NK-92 (cell line): ENCODE data around the gene PTPN22.

Experiments
- DNase-seq: peaks from one replicate; lab custom pipeline; 2025; ENCODE audit not compliant: unreplicated experiment; lab: John Stamatoyannopoulos, UW

The PTPN22 gene

GRCh38 chr1:113804421-113805255 is 66.9 kb downstream of the PTPN22 start:
- DNase-seq, result no peak

GRCh38 chr1:113802367-113803007 is 69.0 kb downstream of the PTPN22 start:
- DNase-seq, result no peak

GRCh38 chr1:113800487-113800886 is 71.0 kb downstream of the PTPN22 start:
- no peak for DNase-seq

GRCh38 chr1:113797472-113797871 is 74.0 kb downstream of the PTPN22 start:
- DNase-seq, result no peak

DNA sequence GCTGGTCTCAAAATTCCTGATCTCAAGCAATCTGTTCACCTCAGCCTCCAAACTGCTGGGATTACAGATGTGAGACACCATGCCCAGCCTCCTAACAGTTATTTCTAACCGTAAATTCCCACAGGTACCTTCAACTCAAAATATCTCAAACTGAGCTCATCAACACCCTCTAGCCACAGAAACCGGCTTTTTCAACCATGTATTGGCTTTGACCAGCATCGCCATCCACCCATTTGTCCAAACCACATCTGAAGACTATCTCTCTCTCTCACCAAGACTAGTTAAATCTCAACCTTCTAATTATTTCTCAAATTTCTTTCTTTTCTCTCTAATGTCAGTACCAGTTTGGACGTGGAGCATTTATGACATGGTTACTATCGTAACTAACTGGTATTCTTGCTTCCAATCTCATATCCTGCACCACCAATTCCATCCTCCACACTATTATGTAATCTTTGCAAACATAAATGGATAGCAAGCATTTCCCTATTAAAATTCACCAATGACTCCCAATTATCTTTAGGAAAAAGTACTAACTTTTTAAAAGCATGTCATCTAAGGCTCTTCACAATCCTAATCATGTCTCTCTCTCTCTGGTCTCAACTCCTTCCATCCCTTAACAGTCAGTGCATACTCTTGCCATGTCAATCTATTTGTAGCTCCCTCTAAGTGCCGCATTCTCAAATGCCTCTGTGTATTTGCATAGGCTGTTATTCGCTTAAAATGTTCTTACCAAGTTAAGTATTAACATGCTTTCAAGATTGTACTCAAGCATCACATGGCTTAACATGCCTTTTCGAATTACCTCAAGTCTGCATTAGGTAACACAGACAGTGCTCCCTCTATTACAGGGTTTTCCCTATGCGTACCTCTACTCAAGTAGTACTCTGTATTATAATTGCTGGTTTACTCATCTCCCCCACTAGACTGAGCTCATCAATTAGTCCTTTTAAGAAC is 77.4 kb downstream of the PTPN22 start:
- DNase-seq, result no peak

DNA sequence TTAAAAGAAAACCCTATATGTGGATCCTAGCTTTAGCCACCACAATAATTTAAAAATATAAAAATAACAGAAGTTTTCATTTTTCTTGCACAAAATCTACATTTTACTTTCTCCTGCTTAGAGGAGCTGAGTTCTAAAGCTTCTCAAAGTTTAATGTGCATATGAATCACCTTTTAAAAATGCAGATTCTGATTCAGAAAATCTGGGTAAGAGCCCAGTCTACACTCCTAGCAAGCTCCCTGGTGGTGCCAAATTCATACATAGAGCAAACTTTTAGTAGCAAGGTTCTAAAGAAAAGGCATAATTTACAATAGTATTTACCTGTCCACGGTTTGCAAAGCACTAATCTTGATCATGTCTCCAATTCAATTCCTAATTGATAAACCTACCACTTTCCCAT is 78.5 kb downstream of the PTPN22 start:
- DNase-seq, result no peak

GRCh38 chr1:113792471-113792870 is 79.0 kb downstream of the PTPN22 start:
- no peak for DNase-seq

DNA sequence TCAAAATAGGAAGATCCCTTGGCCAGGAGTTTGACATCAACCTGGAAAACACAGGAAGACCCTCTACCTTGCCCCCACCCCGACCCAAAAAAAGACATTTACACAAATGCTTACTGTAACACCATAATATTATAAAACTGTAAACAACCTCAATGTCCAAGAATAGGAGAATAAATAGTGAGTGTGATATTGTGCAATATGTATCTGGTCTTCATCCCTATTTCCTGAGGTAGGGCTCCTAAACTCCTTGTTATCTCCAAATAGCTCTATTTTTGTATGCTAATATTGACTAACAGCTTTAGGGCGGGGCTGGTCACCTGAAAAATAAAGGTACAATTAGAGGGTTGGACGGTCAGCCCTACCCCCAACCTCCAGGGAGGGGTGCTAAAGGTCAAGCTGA is 82.7 kb downstream of the PTPN22 start:
- no peak for DNase-seq

DNA sequence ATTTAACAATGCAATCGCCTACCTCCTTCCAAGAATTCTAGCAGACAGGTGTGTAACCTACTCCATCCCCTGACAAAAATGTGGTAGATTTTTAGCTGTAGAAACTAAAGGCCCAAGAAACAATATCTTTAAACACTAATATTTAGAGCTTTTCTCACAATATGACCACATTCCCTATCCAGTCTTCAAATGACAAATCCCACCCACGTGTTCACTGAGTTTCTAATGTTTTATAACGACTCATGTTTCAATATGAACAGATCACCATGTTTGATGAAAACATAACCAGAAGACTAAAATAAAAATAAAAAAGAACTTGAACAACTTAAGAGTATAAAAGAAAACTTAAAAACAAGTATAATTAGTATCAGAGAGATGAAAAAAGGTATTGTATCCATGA is 83.8 kb downstream of the PTPN22 start:
- DNase-seq, result no peak

- no peak for DNase-seq
These were observed 85.4 kb downstream of the PTPN22 start for GRCh38 chr1:113786069-113786468.

GRCh38 chr1:113784104-113784779 is 87.3 kb downstream of the PTPN22 start:
- no peak for DNase-seq

DNA sequence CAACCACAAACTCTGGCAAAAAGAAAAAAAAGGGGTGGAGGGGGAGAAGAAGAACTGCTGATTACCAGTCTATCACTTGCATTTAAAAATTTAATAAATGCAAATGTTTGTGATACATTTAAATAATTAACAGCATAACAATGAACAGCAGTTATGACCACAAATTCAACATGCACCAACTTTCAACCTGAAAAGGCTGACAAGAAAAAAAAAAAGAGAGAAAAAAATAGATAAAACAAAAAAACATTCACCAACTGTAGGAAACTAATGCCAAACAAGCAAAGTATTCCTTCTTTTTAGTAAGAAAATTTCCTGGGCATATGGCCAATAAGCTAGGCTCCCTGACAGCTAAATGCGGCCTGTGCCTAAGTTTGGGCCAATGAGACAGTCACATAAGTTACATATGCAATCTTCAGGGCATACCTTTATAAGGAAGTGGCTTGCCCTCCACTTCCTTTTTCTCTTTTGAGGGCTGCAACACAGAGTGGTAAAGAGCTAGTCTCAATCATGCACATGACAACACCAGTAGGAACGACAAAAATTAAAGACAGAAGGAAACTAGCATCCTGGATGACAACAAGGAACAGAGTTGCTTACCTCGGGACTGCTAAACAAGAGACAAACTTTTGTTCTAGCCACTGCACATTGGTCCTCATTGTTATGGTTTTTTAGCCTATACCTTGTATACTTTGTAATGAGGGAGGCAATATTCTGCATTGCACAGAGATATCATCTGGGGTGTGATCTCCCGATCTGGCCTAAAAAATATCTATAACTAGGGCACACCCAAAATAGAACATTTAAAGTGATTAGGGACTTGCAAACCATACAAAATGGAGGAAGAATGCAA is 88.0 kb downstream of the PTPN22 start:
- no peak for DNase-seq

- DNase-seq, result no peak
These were observed 89.1 kb downstream of the PTPN22 start for GRCh38 chr1:113782406-113782805.

DNA sequence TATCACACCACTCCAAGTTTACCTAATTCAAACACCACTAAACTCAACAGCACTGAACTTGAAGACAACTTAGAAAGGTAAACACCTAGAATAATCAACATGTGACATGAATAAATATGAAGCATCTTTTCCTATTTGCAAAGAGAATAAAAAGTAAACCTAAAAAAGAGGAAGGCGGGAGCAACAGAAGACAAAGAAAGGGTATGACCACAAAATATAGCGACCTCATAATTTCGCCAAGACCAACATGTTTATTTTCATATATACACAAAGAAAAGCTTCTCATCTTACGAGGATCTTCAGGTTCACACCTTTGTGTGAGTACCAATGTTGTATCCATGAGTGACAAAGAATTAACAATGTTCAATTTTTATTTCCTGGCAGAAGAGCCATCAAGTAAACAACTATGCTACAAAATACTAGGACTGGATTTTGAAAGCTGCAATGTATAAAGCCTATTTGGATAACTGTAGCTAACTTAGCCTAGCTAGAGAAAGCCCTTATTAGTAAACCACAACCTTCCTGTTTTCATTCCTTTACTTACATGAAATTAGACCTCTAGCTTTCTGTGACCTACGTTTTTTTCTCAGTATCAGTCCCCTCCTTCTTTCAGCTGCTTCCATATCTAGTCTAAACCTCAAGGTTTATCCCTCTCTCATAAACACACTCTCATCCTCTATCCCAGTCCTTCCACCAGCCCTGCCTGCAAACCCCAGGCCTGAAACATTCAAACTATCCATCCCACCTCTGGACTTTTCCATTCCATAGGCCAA is 91.0 kb downstream of the PTPN22 start:
- no peak for DNase-seq

- DNase-seq, result no peak
These were observed 92.0 kb downstream of the PTPN22 start for GRCh38 chr1:113779542-113779941.

- DNase-seq, result no peak
These were observed 94.0 kb downstream of the PTPN22 start for GRCh38 chr1:113777561-113777960.

DNA sequence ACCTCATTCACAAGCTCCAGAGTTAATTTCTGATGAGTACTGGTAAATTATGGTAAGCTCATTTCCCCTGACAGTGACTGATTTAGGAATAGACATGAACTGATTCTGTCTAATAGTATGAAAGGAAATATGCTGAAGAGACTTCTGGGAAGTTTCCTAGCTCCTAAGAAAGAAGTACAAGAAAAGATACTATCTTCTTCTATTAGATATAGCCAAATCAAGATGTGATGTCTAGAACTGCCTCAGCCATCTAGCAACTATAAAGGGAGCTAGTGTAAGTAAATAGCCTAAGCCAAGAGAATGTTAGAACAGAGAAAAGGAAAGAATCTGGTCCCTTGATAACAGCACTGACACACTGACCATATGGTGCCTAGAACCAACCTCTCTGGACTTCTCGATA is 101.5 kb downstream of the PTPN22 start:
- no peak for DNase-seq

GRCh38 chr1:113769601-113769970 is 101.9 kb downstream of the PTPN22 start:
- no peak for DNase-seq

GRCh38 chr1:113768916-113769600 is 102.5 kb downstream of the PTPN22 start:
- no peak for DNase-seq
